Smooth muscle cell (in vitro differentiated cells): ENCODE results near the gene ADAP1. TPM values are rescaled to one million over a fixed set of nuclear protein-coding genes. Genes with fewer than 3 reads are reported as not detected.

Experiments used
- DNase-seq: peaks from one replicate; lab custom pipeline; 2025; ENCODE audit not compliant: unreplicated experiment; lab: John Stamatoyannopoulos, UW
- H2AFZ ChIP-seq: fragments of 200-600 bp; sonication (generic); 2 replicates; pipeline ENCODE4 v1.6.0; 2016; ENCODE audit warnings: antibody characterized with exemption, low read depth, mild to moderate bottlenecking
- H3F3A ChIP-seq: fragments of 200-600 bp; sonication (generic); 2 replicates; pipeline ENCODE4 v1.6.0; 2017; ENCODE audit warnings: antibody characterized with exemption, low read depth
- H3K27ac ChIP-seq: fragments of 200-600 bp; sonication (generic); 2 replicates; pipeline ENCODE4 v1.5.1; 2016; ENCODE audit warnings: low read depth, mild to moderate bottlenecking
- H3K27me3 ChIP-seq: fragments of 200-600 bp; sonication (generic); 2 replicates; pipeline ENCODE4 v1.6.1; 2016; ENCODE audit warnings: low read depth, mild to moderate bottlenecking
- H3K36me3 ChIP-seq: fragments of 200-600 bp; sonication (generic); 2 replicates; pipeline ENCODE4 v1.5.1; 2016; ENCODE audit warnings: low read depth
- H3K4me1 ChIP-seq: fragments of 200-600 bp; sonication (generic); 2 replicates; pipeline ENCODE4 v1.5.1; 2016; ENCODE audit warnings: low read depth
- H3K4me2 ChIP-seq: fragments of 200-600 bp; sonication (generic); 2 replicates; pipeline ENCODE4 v1.6.0; 2016; ENCODE audit warnings: mild to moderate bottlenecking
- H3K4me3 ChIP-seq: fragments of 200-600 bp; sonication (generic); 2 replicates; pipeline ENCODE4 v1.5.1; 2016; ENCODE audit warnings: mild to moderate bottlenecking
- H3K79me2 ChIP-seq: fragments of 200-600 bp; sonication (generic); 2 replicates; pipeline ENCODE4 v1.6.0; 2016; ENCODE audit warnings: low read depth, mild to moderate bottlenecking
- H3K9ac ChIP-seq: fragments of 200-600 bp; sonication (generic); 2 replicates; pipeline ENCODE4 v1.6.0; 2016; ENCODE audit warnings: low read depth
- H3K9me3 ChIP-seq: fragments of 200-600 bp; sonication (generic); replicated peaks from 2 replicates; pipeline ENCODE4 v1.5.1; 2016; ENCODE audit warnings: low read depth
- H4K20me1 ChIP-seq: fragments of 200-600 bp; sonication (generic); 2 replicates; pipeline ENCODE4 v1.6.0; 2016; ENCODE audit warnings: low read depth
- WGBS: methylation state at CpG from one replicate; pipeline ENCODE4 v1.1.7; 2016; ENCODE audit warnings: low lambda C conversion rate; 5-methylcytosine and 5-hydroxymethylcytosine counted together
- polyA plus RNA-seq: library from polyadenylated mRNA; unstranded; fragments of >200 nt; fragmentation: Nextera tagmentation; extraction: Ambion mirVana; gene quantifications from 2 replicates; pipeline ENCODE4 v1.2.1, GENCODE V29; 2016
- total RNA-seq: library from RNA; depleted of rRNA; stranded (reverse); fragments of >200 nt; gene quantifications from 2 replicates; pipeline ENCODE4 v1.2.3, GENCODE V29; 2014
- TF ChIP-seq, protein P1 (sequence below): fragments of 200-600 bp; sonication (generic); IDR thresholded peaks from 2 replicates; pipeline ENCODE4 v1.5.1; 2017; ENCODE audit warnings: borderline replicate concordance, mild to moderate bottlenecking, antibody characterized with exemption; ENCODE audit not compliant: insufficient read depth, poor library complexity, severe bottlenecking

The ADAP1 gene
- total and polyA plus RNA-seq, 2 experiments from 2014 or later, result 1.3 to 2.0 TPM

DNA sequence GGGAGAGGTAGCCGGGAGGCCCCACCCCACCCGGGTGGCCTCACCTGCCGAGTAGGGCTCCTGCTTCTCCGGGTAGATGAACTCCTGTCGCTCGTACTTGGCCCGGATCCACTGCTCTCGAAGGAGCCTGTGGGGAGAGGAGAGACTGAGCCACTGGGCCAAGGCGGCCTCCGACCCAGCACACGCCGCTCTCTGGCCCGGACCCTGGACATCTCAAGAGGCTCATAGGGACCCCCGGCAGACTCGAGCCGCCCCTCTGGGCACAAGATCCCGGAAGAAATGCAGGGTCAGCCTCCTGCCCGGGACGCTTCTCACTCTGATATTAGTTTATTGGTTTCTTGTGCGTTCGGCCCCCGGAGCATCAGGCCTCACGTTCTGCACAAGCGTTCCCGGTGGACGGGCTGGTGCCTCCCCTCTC, 34.5 kb downstream of the ADAP1 start:
- DNase-seq, result no peak
- H3K4me1 ChIP-seq, result no peaks in the 10 kb centered on the region
- no peaks in the 10 kb centered on the region for H3F3A ChIP-seq
- no peaks in the 10 kb centered on the region for H3K36me3 ChIP-seq
- H3K27ac ChIP-seq, result no peak overlapping the region
- H3K4me2 ChIP-seq, result no peak overlapping the region
- WGBS, result 96% methylated on average over 22 of the region's 26 CpGs
- no peaks in the 10 kb centered on the region for H3K27me3 ChIP-seq
- no peaks in the 10 kb centered on the region for H3K79me2 ChIP-seq
- H4K20me1 ChIP-seq, result no peaks in the 10 kb centered on the region
- H3K9ac ChIP-seq, result no peak overlapping the region
- no peak overlapping the region for H3K4me3 ChIP-seq
- no peak overlapping the region for H2AFZ ChIP-seq
- no peaks in the 10 kb centered on the region for H3K9me3 ChIP-seq
- TF ChIP-seq, protein P1, sequence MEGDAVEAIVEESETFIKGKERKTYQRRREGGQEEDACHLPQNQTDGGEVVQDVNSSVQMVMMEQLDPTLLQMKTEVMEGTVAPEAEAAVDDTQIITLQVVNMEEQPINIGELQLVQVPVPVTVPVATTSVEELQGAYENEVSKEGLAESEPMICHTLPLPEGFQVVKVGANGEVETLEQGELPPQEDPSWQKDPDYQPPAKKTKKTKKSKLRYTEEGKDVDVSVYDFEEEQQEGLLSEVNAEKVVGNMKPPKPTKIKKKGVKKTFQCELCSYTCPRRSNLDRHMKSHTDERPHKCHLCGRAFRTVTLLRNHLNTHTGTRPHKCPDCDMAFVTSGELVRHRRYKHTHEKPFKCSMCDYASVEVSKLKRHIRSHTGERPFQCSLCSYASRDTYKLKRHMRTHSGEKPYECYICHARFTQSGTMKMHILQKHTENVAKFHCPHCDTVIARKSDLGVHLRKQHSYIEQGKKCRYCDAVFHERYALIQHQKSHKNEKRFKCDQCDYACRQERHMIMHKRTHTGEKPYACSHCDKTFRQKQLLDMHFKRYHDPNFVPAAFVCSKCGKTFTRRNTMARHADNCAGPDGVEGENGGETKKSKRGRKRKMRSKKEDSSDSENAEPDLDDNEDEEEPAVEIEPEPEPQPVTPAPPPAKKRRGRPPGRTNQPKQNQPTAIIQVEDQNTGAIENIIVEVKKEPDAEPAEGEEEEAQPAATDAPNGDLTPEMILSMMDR, result no peak

DNA sequence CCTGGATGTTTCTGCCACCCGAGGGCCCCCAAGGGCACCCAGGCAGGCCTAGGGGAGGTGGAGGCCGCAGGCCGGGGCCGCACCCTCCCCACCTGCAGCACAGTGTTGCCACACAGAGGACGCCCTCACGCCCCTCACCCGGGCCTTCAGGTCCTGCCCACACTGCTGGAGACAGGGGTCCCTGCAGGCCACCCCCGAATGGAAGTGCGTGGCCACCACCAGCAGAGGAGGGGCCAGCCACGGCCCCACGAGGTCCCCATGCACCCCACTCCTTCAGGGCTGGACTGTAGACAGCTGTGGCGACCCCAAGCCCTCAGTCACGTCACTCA, 35.4 kb downstream of the ADAP1 start:
- DNase-seq, result no peak
- no peaks in the 10 kb centered on the region for H4K20me1 ChIP-seq
- no peak overlapping the region for H3K9ac ChIP-seq
- H2AFZ ChIP-seq, result no peak overlapping the region
- H3K79me2 ChIP-seq, result no peaks in the 10 kb centered on the region
- H3K27ac ChIP-seq, result no peak overlapping the region
- no peaks in the 10 kb centered on the region for H3K9me3 ChIP-seq
- no peak overlapping the region for H3K4me2 ChIP-seq
- no peaks in the 10 kb centered on the region for H3K4me1 ChIP-seq
- no peaks in the 10 kb centered on the region for H3F3A ChIP-seq
- no peak overlapping the region for H3K4me3 ChIP-seq
- TF ChIP-seq, protein P1, result no peak
- 86% methylated on average over 7 of the region's 13 CpGs for WGBS
- H3K36me3 ChIP-seq, result no peaks in the 10 kb centered on the region
- H3K27me3 ChIP-seq, result no peaks in the 10 kb centered on the region

DNA sequence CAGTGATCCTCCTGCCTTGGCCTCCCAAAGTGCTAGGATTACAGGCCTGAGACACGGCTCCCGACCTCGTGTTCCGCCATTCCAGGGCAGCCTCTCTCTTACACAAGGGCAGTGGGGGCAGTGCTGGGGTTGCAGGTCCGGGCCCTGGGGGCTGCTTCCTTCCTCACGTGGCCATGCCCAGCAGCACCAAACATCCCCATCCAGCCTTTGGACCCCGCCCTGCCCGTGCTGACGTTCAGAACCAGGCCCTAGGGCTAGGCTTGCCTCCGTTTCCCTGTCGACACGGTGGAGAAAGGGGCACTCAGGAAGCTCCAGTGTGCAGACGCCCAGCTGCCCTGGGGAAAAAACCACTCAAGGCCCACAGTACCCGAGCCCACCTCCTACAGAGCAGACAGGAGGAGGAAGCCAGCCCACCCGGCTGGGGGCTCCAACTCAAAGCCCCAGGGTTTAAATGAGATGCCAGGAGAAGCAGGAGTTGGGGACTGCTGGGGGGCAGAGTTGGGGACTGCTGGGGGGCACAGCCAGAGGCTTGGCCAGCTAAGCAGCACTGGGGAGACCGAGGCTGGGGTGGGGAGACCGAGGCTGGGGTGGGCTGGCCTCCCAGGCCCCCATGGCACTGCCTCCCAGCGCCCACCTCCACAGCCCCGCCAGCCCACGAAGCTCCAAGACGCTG, 35.9 kb downstream of the ADAP1 start:
- TF ChIP-seq, protein P1, result no peak
- H3K4me1 ChIP-seq, result no peaks in the 10 kb centered on the region
- no peak overlapping the region for H3K27ac ChIP-seq
- H3K9ac ChIP-seq, result no peak overlapping the region
- no peak overlapping the region for H3K4me2 ChIP-seq
- no peak overlapping the region for H2AFZ ChIP-seq
- H3K79me2 ChIP-seq, result no peaks in the 10 kb centered on the region
- H3K4me3 ChIP-seq, result no peak overlapping the region
- no peak for DNase-seq
- H3F3A ChIP-seq, result no peaks in the 10 kb centered on the region
- no peaks in the 10 kb centered on the region for H3K27me3 ChIP-seq
- H3K9me3 ChIP-seq, result no peaks in the 10 kb centered on the region
- 91% methylated on average over 15 of the region's 21 CpGs for WGBS
- no peaks in the 10 kb centered on the region for H3K36me3 ChIP-seq
- H4K20me1 ChIP-seq, result no peaks in the 10 kb centered on the region

DNA sequence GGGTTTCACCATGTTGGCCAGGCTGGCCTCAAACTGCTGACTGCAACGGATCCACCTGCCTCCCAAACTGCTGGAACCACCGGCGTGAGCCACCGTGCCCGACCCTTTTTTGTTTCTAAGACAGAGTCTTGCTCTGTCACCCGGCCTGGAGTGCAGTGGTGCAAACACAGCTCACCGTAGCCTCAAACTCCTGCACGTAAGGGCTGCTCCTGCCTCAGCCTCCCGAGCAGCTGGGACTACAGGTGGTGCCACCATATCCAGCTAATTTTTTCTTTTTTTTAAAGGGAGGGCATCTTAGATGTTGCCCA, 36.4 kb downstream of the ADAP1 start:
- Histone ChIP-seq H3K4me3 (no peak overlapping the region), H3K79me2 (no peaks in the 10 kb centered on the region), H3K9ac (no peak overlapping the region), H3K36me3 (no peaks in the 10 kb centered on the region), H2AFZ (no peak overlapping the region), H3K4me1 (no peaks in the 10 kb centered on the region), H3K27ac (no peak overlapping the region), H4K20me1 (no peaks in the 10 kb centered on the region), H3F3A (no peaks in the 10 kb centered on the region), H3K4me2 (no peak overlapping the region), H3K9me3 (no peaks in the 10 kb centered on the region), H3K27me3 (no peaks in the 10 kb centered on the region)
- no peak for DNase-seq
- TF ChIP-seq, protein P1, result no peak
- 92% methylated on average over 9 of the region's 9 CpGs for WGBS
